CD14-positive monocyte (primary cell): Measurements from ENCODE around the gene AQP12A. TPM values are rescaled to one million over a fixed set of nuclear protein-coding genes. Genes with fewer than 3 reads are reported as not detected.
A peak's percentile ranks its signal among the peaks of the same experiment; 100 is the strongest.

Source experiments
- DNase-seq, 3 donors: peaks; one replicate each; pipeline ENCODE4 v3.0.0-alpha.2; 2011 to 2022
- H2AFZ ChIP-seq: 2 replicates; pipeline ENCODE4 v1.6.0; 2012; ENCODE audit warnings: mild to moderate bottlenecking, low read depth, low read length, inconsistent platforms; ENCODE audit not compliant: insufficient read depth, poor library complexity, severe bottlenecking
- H3K27ac ChIP-seq, 2 donors: 1 replicate in 1 of 2; 2 replicates in 1 of 2; pipeline ENCODE4 v1.5.1; 2012 to 2013; ENCODE audit warnings: low read length in 2 of 2, control low read depth in 1 of 2, inconsistent platforms in 1 of 2, low read depth in 1 of 2, mild to moderate bottlenecking in 1 of 2
- H3K27me3 ChIP-seq, 2 donors: one replicate each; pipeline versions ENCODE4 v1.6.0 to v1.6.1; 2011 to 2013; ENCODE audit warnings: low read length in 2 of 2; ENCODE audit not compliant: control insufficient read depth in 2 of 2, insufficient read depth in 2 of 2
- H3K36me3 ChIP-seq, 2 donors: replicated peaks in 1 of 2; 1 replicate in 1 of 2; 2 replicates in 1 of 2; pipeline versions ENCODE4 v1.5.1 to v1.6.1; 2012 to 2013; ENCODE audit warnings: low read length in 2 of 2, control low read depth in 1 of 2, inconsistent platforms in 1 of 2, mild to moderate bottlenecking in 1 of 2; ENCODE audit not compliant: insufficient read depth in 2 of 2, control insufficient read depth in 1 of 2
- H3K4me1 ChIP-seq, 2 donors: 1 replicate in 1 of 2; 2 replicates in 1 of 2; pipeline versions ENCODE4 v1.5.1 to v1.6.1; 2012 to 2013; ENCODE audit warnings: low read length in 2 of 2, control low read depth in 1 of 2, inconsistent platforms in 1 of 2, mild to moderate bottlenecking in 1 of 2, moderate library complexity in 1 of 2; ENCODE audit not compliant: insufficient read depth in 2 of 2, control insufficient read depth in 1 of 2
- H3K4me2 ChIP-seq: replicated peaks from 2 replicates; pipeline ENCODE3; 2012; ENCODE audit warnings: low read length, moderate library complexity, mild to moderate bottlenecking; ENCODE audit not compliant: poor library complexity, severe bottlenecking; ENCODE audit errors: extremely low read depth
- H3K4me3 ChIP-seq, 3 experiments: fragments of 200-600 bp in 1 of 3; sonication (generic) in 1 of 3; replicated peaks in 1 of 3; 1 replicate in 2 of 3; 2 replicates in 1 of 3; pipeline ENCODE4 v1.5.1; 2011 to 2013; ENCODE audit warnings: low read length in 3 of 3, mild to moderate bottlenecking in 3 of 3, control low read depth in 2 of 3, low read depth in 2 of 3, inconsistent platforms in 1 of 3, moderate library complexity in 1 of 3
- H3K79me2 ChIP-seq: 2 replicates; pipeline ENCODE4 v1.6.0; 2012; ENCODE audit warnings: mild to moderate bottlenecking, control low read depth, inconsistent platforms, low read length, moderate library complexity; ENCODE audit not compliant: insufficient read depth
- H3K9ac ChIP-seq: 2 replicates; pipeline ENCODE4 v1.6.0; 2017; ENCODE audit warnings: low read length, mild to moderate bottlenecking; ENCODE audit not compliant: insufficient read depth, poor library complexity, severe bottlenecking
- H3K9me3 ChIP-seq, 2 donors: replicated peaks in 1 of 2; 1 replicate in 1 of 2; 2 replicates in 1 of 2; pipeline versions ENCODE4 v1.5.1 to v1.6.1; 2012 to 2013; ENCODE audit warnings: low read length in 2 of 2, control low read depth in 1 of 2; ENCODE audit not compliant: control insufficient read depth in 1 of 2, insufficient read depth in 1 of 2
- H4K20me1 ChIP-seq: 2 replicates; pipeline ENCODE4 v1.6.0; 2012; ENCODE audit warnings: mild to moderate bottlenecking, low read length, control low read depth, moderate library complexity; ENCODE audit not compliant: insufficient read depth
- H3K27ac Mint-ChIP-seq, 7 donors: one replicate each; pipeline ENCODE4 v1.8.0; 2020; ENCODE audit warnings: mild to moderate bottlenecking in 7 of 7, mixed read lengths in 7 of 7, moderate library complexity in 6 of 7, inconsistent platforms in 2 of 7
- H3K27me3 Mint-ChIP-seq, 3 donors: one replicate each; pipeline ENCODE4 v1.8.0; 2021 to 2022; ENCODE audit warnings: low read depth in 3 of 3, mild to moderate bottlenecking in 3 of 3, mixed read lengths in 3 of 3, moderate library complexity in 3 of 3, inconsistent platforms in 1 of 3
- H3K36me3 Mint-ChIP-seq, 2 donors: one replicate each; pipeline ENCODE4 v1.8.0; 2020; ENCODE audit warnings: mixed read lengths in 2 of 2, inconsistent platforms in 1 of 2, mild to moderate bottlenecking in 1 of 2
- H3K4me1 Mint-ChIP-seq: one replicate; pipeline ENCODE4 v1.8.0; 2020; ENCODE audit warnings: mild to moderate bottlenecking, mixed read lengths
- H3K4me3 Mint-ChIP-seq, 2 donors: one replicate each; pipeline ENCODE4 v1.8.0; 2020; ENCODE audit warnings: mild to moderate bottlenecking in 2 of 2, mixed read lengths in 2 of 2, moderate library complexity in 1 of 2
- H3K9me3 Mint-ChIP-seq, 7 donors: one replicate each; pipeline ENCODE4 v1.8.0; 2020 to 2022; ENCODE audit warnings: mixed read lengths in 7 of 7, mild to moderate bottlenecking in 6 of 7, moderate library complexity in 6 of 7, inconsistent platforms in 2 of 7
- CTCF ChIP-seq: fragments of 200-600 bp; IDR thresholded peaks from one replicate; pipeline ENCODE4 v1.8.0; 2022; ENCODE audit warnings: antibody characterized with exemption, mild to moderate bottlenecking
- WGBS: methylation state at CpG from one replicate; pipeline ENCODE4 v1.1.5; 2013; ENCODE audit warnings: missing lambda C conversion rate; ENCODE audit not compliant: insufficient coverage; 5-methylcytosine and 5-hydroxymethylcytosine counted together
- intact Hi-C, 2 donors: fragments of 100-400 bp; cut with micrococcal nuclease; formaldehyde crosslinking; loops; one replicate each; pipeline versions ENCODE4 v1.15.0 to v1.15.1; 2023
- polyA plus RNA-seq, 3 donors: library from polyadenylated mRNA; depleted of rRNA in 1 of 3; unstranded in 2 of 3; stranded (reverse) in 1 of 3; fragments of 300-500 nt in 2 of 3; fragments of >200 nt in 1 of 3; fragmentation: Illumina TruSeq in 2 of 3; gene quantifications; 1 replicate in 2 of 3; 2 replicates in 1 of 3; pipeline ENCODE4 v1.2.3, GENCODE V29; 2012 to 2021

Gene AQP12A
- polyA plus RNA-seq, 3 donors, result not detected

- H3K36me3 ChIP-seq, result no peaks in the 10 kb centered on the region
- no peak overlapping the region for H3K4me3 ChIP-seq
- intact Hi-C loops, result no loop called here
- no peaks in the 10 kb centered on the region for H3K79me2 ChIP-seq
- Mint-ChIP-seq H3K4me1 (no peaks in the 10 kb centered on the region), H3K4me3 (no peak overlapping the region), H3K27ac (no peak overlapping the region), H3K9me3 (peaks cover 0 to 3% (median 0%) of the 10 kb centered on the region in 7 donors), H3K36me3 (no peaks in the 10 kb centered on the region), H3K27me3 (peaks cover 52 to 72% (median 57%) of the 10 kb centered on the region in 3 donors)
- WGBS, result 85% methylated on average over 4 of the region's 4 CpGs
- no peaks in the 10 kb centered on the region for H3K9me3 ChIP-seq
- DNase-seq, result no peak
- no peak for TF ChIP-seq CTCF
- H3K27ac ChIP-seq, result no peak overlapping the region
- H3K4me1 ChIP-seq, result no peaks in the 10 kb centered on the region
- H3K27me3 ChIP-seq, result peaks cover 25 to 47% of the 10 kb centered on the region in 2 donors
- H2AFZ ChIP-seq, result no peak overlapping the region
- H3K4me2 ChIP-seq, result no peak overlapping the region
- no peaks in the 10 kb centered on the region for H4K20me1 ChIP-seq
- no peak overlapping the region for H3K9ac ChIP-seq
Observed at GRCh38 chr2:240670950-240671349, 20.7 kb upstream of the AQP12A start.

GRCh38 chr2:240672076-240672700 lies 19.5 kb upstream of the AQP12A start:
- intact Hi-C loops, result no loop called here
- Histone ChIP-seq H3K27me3 (peaks cover 18 to 35% of the 10 kb centered on the region in 2 donors), H4K20me1 (no peaks in the 10 kb centered on the region), H3K4me2 (no peak overlapping the region), H3K4me1 (no peaks in the 10 kb centered on the region), H3K4me3 (no peak overlapping the region), H3K79me2 (no peaks in the 10 kb centered on the region), H2AFZ (no peak overlapping the region), H3K27ac (no peak overlapping the region), H3K36me3 (no peaks in the 10 kb centered on the region), H3K9me3 (no peaks in the 10 kb centered on the region), H3K9ac (no peak overlapping the region)
- TF ChIP-seq CTCF, result no peak
- DNase-seq, result no peak
- Mint-ChIP-seq H3K4me1 (no peaks in the 10 kb centered on the region), H3K27me3 (peaks cover 43 to 60% (median 52%) of the 10 kb centered on the region in 3 donors), H3K9me3 (peaks cover 0 to 2% (median 0%) of the 10 kb centered on the region in 7 donors), H3K36me3 (no peaks in the 10 kb centered on the region), H3K27ac (no peak overlapping the region), H3K4me3 (peak overlapping the region in 1 of 2 donors; percentile 62)
- 44% methylated on average over 44 of the region's 46 CpGs for WGBS
